ENCODE measurements around the gene TCEAL4.

TCEAL4 gene

GRCh38 chrX:103628386-103629317 lies 43.3 kb downstream of the TCEAL4 start, which contains the start of gene TCEAL1:
Gene TCEAL1 (plus strand): TSS chrX:103628975. CDS start chrX:103629917, 942 bp downstream.
- Histone ChIP-seq H3K36me3 (ENCODE audit: control insufficient read depth in 1 of 2, insufficient read depth in 2 of 2, low read length in 2 of 2) (no peaks in the 10 kb centered on the region), H3K27me3 (ENCODE audit: low read depth, low read length) (no peaks in the 10 kb centered on the region), H3K27ac (ENCODE audit: low read length) (peak within 1 kb of the TSS; percentile 91), H3K4me1 (ENCODE audit: control insufficient read depth in 1 of 2, insufficient read depth in 2 of 2, low read length in 2 of 2) (peaks cover 4 to 5% of the 10 kb centered on the region in 2 donors), H3K4me3 (ENCODE audit: low read depth in 1 of 2, low read length in 2 of 2) (peak within 1 kb of the TSS; percentile 77 to 78), H3K9me3 (ENCODE audit: control insufficient read depth in 1 of 2, low read length in 2 of 2) (no peaks in the 10 kb centered on the region)

GRCh38 chrX:103629318-103630170 lies 44.2 kb downstream of the TCEAL4 start:
- H3K4me3 ChIP-seq (ENCODE audit: low read depth in 1 of 2, low read length in 2 of 2), result peak overlapping the region; percentile 77 to 78
- peaks cover 4 to 5% of the 10 kb centered on the region in 2 donors for H3K4me1 ChIP-seq (ENCODE audit: control insufficient read depth in 1 of 2, insufficient read depth in 2 of 2, low read length in 2 of 2)
- no peaks in the 10 kb centered on the region for H3K9me3 ChIP-seq (ENCODE audit: control insufficient read depth in 1 of 2, low read length in 2 of 2)
- H3K27ac ChIP-seq (ENCODE audit: low read length), result peak overlapping the region; percentile 91
- no peaks in the 10 kb centered on the region for H3K36me3 ChIP-seq (ENCODE audit: control insufficient read depth in 1 of 2, insufficient read depth in 2 of 2, low read length in 2 of 2)
- no peaks in the 10 kb centered on the region for H3K27me3 ChIP-seq (ENCODE audit: low read depth, low read length)

GRCh38 chrX:103630171-103630511 lies 44.8 kb downstream of the TCEAL4 start:
- Histone ChIP-seq H3K4me1 (ENCODE audit: control insufficient read depth in 1 of 2, insufficient read depth in 2 of 2, low read length in 2 of 2) (peaks cover 4 to 5% of the 10 kb centered on the region in 2 donors), H3K4me3 (ENCODE audit: low read depth in 1 of 2, low read length in 2 of 2) (peak overlapping the region; percentile 77 to 78), H3K9me3 (ENCODE audit: control insufficient read depth in 1 of 2, low read length in 2 of 2) (no peaks in the 10 kb centered on the region), H3K27me3 (ENCODE audit: low read depth, low read length) (no peaks in the 10 kb centered on the region), H3K36me3 (ENCODE audit: control insufficient read depth in 1 of 2, insufficient read depth in 2 of 2, low read length in 2 of 2) (no peaks in the 10 kb centered on the region), H3K27ac (ENCODE audit: low read length) (peak overlapping the region; percentile 91)

GRCh38 chrX:103631145-103631544 lies 45.8 kb downstream of the TCEAL4 start:
- H3K4me3 ChIP-seq (ENCODE audit: low read depth in 1 of 2, low read length in 2 of 2), result no peak overlapping the region

GRCh38 chrX:103635436-103635835 lies 50.1 kb downstream of the TCEAL4 start:
- no peak overlapping the region for H3K27ac ChIP-seq (ENCODE audit: low read length)
- peaks cover 0 to 5% of the 10 kb centered on the region in 2 donors for H3K4me1 ChIP-seq (ENCODE audit: control insufficient read depth in 1 of 2, insufficient read depth in 2 of 2, low read length in 2 of 2)
- no peaks in the 10 kb centered on the region for H3K9me3 ChIP-seq (ENCODE audit: control insufficient read depth in 1 of 2, low read length in 2 of 2)
- no peaks in the 10 kb centered on the region for H3K36me3 ChIP-seq (ENCODE audit: control insufficient read depth in 1 of 2, insufficient read depth in 2 of 2, low read length in 2 of 2)
- no peak overlapping the region for H3K4me3 ChIP-seq (ENCODE audit: low read depth in 1 of 2, low read length in 2 of 2)
- no peaks in the 10 kb centered on the region for H3K27me3 ChIP-seq (ENCODE audit: low read depth, low read length)

More at GRCh38 chrX:103631145-103631544, 45.8 kb downstream of the TCEAL4 start:
- H3K36me3 ChIP-seq (ENCODE audit: control insufficient read depth in 1 of 2, insufficient read depth in 2 of 2, low read length in 2 of 2), result no peaks in the 10 kb centered on the region
- H3K27ac ChIP-seq (ENCODE audit: low read length), result no peak overlapping the region
- H3K9me3 ChIP-seq (ENCODE audit: control insufficient read depth in 1 of 2, low read length in 2 of 2), result no peaks in the 10 kb centered on the region
- no peaks in the 10 kb centered on the region for H3K27me3 ChIP-seq (ENCODE audit: low read depth, low read length)
- H3K4me1 ChIP-seq (ENCODE audit: control insufficient read depth in 1 of 2, insufficient read depth in 2 of 2, low read length in 2 of 2), result peaks cover 4 to 5% of the 10 kb centered on the region in 2 donors

Measured in muscle layer of duodenum (tissue), 2 donors.